Measurements from ENCODE around the gene ZSWIM7.

- TF ChIP-seq, protein P1, sequence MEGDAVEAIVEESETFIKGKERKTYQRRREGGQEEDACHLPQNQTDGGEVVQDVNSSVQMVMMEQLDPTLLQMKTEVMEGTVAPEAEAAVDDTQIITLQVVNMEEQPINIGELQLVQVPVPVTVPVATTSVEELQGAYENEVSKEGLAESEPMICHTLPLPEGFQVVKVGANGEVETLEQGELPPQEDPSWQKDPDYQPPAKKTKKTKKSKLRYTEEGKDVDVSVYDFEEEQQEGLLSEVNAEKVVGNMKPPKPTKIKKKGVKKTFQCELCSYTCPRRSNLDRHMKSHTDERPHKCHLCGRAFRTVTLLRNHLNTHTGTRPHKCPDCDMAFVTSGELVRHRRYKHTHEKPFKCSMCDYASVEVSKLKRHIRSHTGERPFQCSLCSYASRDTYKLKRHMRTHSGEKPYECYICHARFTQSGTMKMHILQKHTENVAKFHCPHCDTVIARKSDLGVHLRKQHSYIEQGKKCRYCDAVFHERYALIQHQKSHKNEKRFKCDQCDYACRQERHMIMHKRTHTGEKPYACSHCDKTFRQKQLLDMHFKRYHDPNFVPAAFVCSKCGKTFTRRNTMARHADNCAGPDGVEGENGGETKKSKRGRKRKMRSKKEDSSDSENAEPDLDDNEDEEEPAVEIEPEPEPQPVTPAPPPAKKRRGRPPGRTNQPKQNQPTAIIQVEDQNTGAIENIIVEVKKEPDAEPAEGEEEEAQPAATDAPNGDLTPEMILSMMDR (IDR thresholded peaks at IDR 0.05; ENCODE audit: low read depth, low read length, poor library complexity, severe bottlenecking) = no peak
- no peak for TF ChIP-seq EZH2phosphoT487 (IDR thresholded peaks at IDR 0.05; ENCODE audit: borderline replicate concordance, low read length)
Observed at GRCh38 chr17:15945527-15946191, 53.8 kb downstream of the ZSWIM7 start.

All from DOHH2 (cell line).